Neuronal stem cell (in vitro differentiated cells): ENCODE results near the gene GPATCH8.

ENCODE experiments used
- DNase-seq: peaks from one replicate; pipeline ENCODE4 v3.0.0-alpha.2; 2013; ENCODE audit warnings: low spot score
- H2AFZ ChIP-seq: one replicate; pipeline ENCODE4 v1.6.1; 2013; ENCODE audit warnings: mild to moderate bottlenecking, low read length, inconsistent platforms
- H2AK5ac ChIP-seq: 2 replicates; pipeline ENCODE4 v1.6.1; 2013; ENCODE audit warnings: low read depth, mild to moderate bottlenecking, inconsistent platforms, low read length, moderate library complexity, mixed read lengths
- H2BK120ac ChIP-seq: 2 replicates; pipeline ENCODE4 v1.6.1; 2013; ENCODE audit warnings: low read depth, mild to moderate bottlenecking, inconsistent platforms, low read length, moderate library complexity, mixed read lengths
- H2BK12ac ChIP-seq: one replicate; pipeline ENCODE4 v1.6.1; 2013; ENCODE audit warnings: low read length, inconsistent platforms
- H2BK15ac ChIP-seq: 2 replicates; pipeline ENCODE4 v1.6.1; 2013; ENCODE audit warnings: mild to moderate bottlenecking, low read length, inconsistent platforms, mixed read lengths
- H2BK5ac ChIP-seq: one replicate; pipeline ENCODE4 v1.6.1; 2013; ENCODE audit warnings: inconsistent platforms, mild to moderate bottlenecking, low read length, moderate library complexity
- H3K14ac ChIP-seq: one replicate; pipeline ENCODE4 v1.6.1; 2013; ENCODE audit warnings: low read length, inconsistent platforms
- H3K18ac ChIP-seq: 2 replicates; pipeline ENCODE4 v1.6.1; 2013; ENCODE audit warnings: low read length, inconsistent platforms
- H3K23ac ChIP-seq: 2 replicates; pipeline ENCODE4 v1.6.1; 2013; ENCODE audit warnings: low read depth, mild to moderate bottlenecking, mixed read lengths, low read length, inconsistent platforms; ENCODE audit not compliant: poor library complexity
- H3K27ac ChIP-seq: replicated peaks from 3 replicates; pipeline ENCODE4 v1.5.1; 2013; ENCODE audit warnings: low read length, inconsistent platforms
- H3K27me3 ChIP-seq, 3 experiments: 2 replicates each; pipeline ENCODE4 v1.6.1; 2013; ENCODE audit warnings: low read length in 3 of 3, mild to moderate bottlenecking in 2 of 3, inconsistent platforms in 1 of 3, low read depth in 1 of 3, mixed read lengths in 1 of 3, moderate library complexity in 1 of 3; ENCODE audit not compliant: control insufficient read depth in 3 of 3, insufficient read depth in 3 of 3
- H3K36me3 ChIP-seq, 2 donors: replicated peaks in 1 of 2; 2 replicates each; pipeline ENCODE4 v1.6.1; 2013; ENCODE audit warnings: low read length in 2 of 2; ENCODE audit not compliant: control insufficient read depth in 2 of 2, insufficient read depth in 2 of 2
- H3K4ac ChIP-seq: 2 replicates; pipeline ENCODE4 v1.6.1; 2013; ENCODE audit warnings: inconsistent platforms, mild to moderate bottlenecking, low read length, moderate library complexity
- H3K4me1 ChIP-seq, 2 donors: 1 replicate in 1 of 2; 2 replicates in 1 of 2; pipeline ENCODE4 v1.6.1; 2013; ENCODE audit warnings: low read length in 2 of 2, low read depth in 1 of 2; ENCODE audit not compliant: control insufficient read depth in 2 of 2, insufficient read depth in 1 of 2
- H3K4me2 ChIP-seq: one replicate; pipeline ENCODE4 v1.6.1; 2013; ENCODE audit warnings: mild to moderate bottlenecking, low read length, inconsistent platforms; ENCODE audit not compliant: insufficient read depth, poor library complexity, severe bottlenecking
- H3K4me3 ChIP-seq, 2 donors: 2 replicates each; pipeline ENCODE4 v1.5.1; 2013; ENCODE audit warnings: low read length in 2 of 2, mild to moderate bottlenecking in 2 of 2, inconsistent platforms in 1 of 2, moderate library complexity in 1 of 2
- H3K79me1 ChIP-seq: one replicate; pipeline ENCODE4 v1.6.1; 2013; ENCODE audit warnings: low read depth, mild to moderate bottlenecking, inconsistent platforms, low read length, moderate library complexity
- H3K9ac ChIP-seq: one replicate; pipeline ENCODE4 v1.6.1; 2013; ENCODE audit warnings: mild to moderate bottlenecking, low read depth, low read length, inconsistent platforms; ENCODE audit not compliant: poor library complexity
- H3K9me3 ChIP-seq, 2 donors: replicated peaks in 1 of 2; 2 replicates each; pipeline versions ENCODE3 to v1.6.1; 2013; ENCODE audit warnings: low read length in 2 of 2, mild to moderate bottlenecking in 2 of 2, inconsistent platforms in 1 of 2, low read depth in 1 of 2, mixed read lengths in 1 of 2, moderate library complexity in 1 of 2; ENCODE audit not compliant: control insufficient read depth in 2 of 2, insufficient read depth in 1 of 2
- H4K8ac ChIP-seq: one replicate; pipeline ENCODE4 v1.6.1; 2013; ENCODE audit warnings: low read depth, mild to moderate bottlenecking, inconsistent platforms, low read length, moderate library complexity
- H4K91ac ChIP-seq: one replicate; pipeline ENCODE4 v1.6.1; 2013; ENCODE audit warnings: low read length, low read depth, mild to moderate bottlenecking, inconsistent platforms; ENCODE audit not compliant: poor library complexity
- WGBS, 2 donors: extraction: QIAGEN DNeasy Blood & Tissue Kit; methylation state at CpG; one replicate each; pipeline ENCODE4 v1.1.7; 2013; ENCODE audit warnings: missing lambda C conversion rate in 2 of 2, mixed read lengths in 1 of 2; ENCODE audit not compliant: insufficient read length in 2 of 2, insufficient replicate concordance in 1 of 2; ENCODE audit errors: extremely low coverage in 2 of 2; 5-methylcytosine and 5-hydroxymethylcytosine counted together

The GPATCH8 gene

GRCh38 chr17:44417553-44417952 lies 85.7 kb downstream of the GPATCH8 start:
- no peak overlapping the region for H2BK120ac ChIP-seq
- no peak overlapping the region for H4K8ac ChIP-seq
- H3K79me1 ChIP-seq, result no peaks in the 10 kb centered on the region
- H2BK15ac ChIP-seq, result no peak overlapping the region
- H3K4me1 ChIP-seq, result no peaks in the 10 kb centered on the region
- peaks cover 0 to 8% of the 10 kb centered on the region in 2 donors for H3K9me3 ChIP-seq
- H3K23ac ChIP-seq, result no peak overlapping the region
- H3K4me3 ChIP-seq, result no peak overlapping the region
- no peak overlapping the region for H3K18ac ChIP-seq
- H2BK12ac ChIP-seq, result no peak overlapping the region
- H3K4ac ChIP-seq, result no peak overlapping the region
- no peak overlapping the region for H2AFZ ChIP-seq
- peaks cover 11 to 82% of the 10 kb centered on the region in 2 donors for H3K36me3 ChIP-seq
- no CpG with 5 or more reads among the region's 2 CpGs for WGBS, 2 donors
- H3K14ac ChIP-seq, result no peak overlapping the region
- no peak overlapping the region for H3K9ac ChIP-seq
- H2BK5ac ChIP-seq, result no peak overlapping the region
- H3K27ac ChIP-seq, result no peak overlapping the region
- no peak overlapping the region for H2AK5ac ChIP-seq
- H4K91ac ChIP-seq, result no peak overlapping the region
- no peak overlapping the region for H3K4me2 ChIP-seq
- no peak for DNase-seq
- H3K27me3 ChIP-seq, result no peaks in the 10 kb centered on the region

GRCh38 chr17:44416558-44417289 lies 86.5 kb downstream of the GPATCH8 start:
- no peak overlapping the region for H3K27ac ChIP-seq
- no peak overlapping the region for H4K91ac ChIP-seq
- H2BK12ac ChIP-seq, result no peak overlapping the region
- no peaks in the 10 kb centered on the region for H3K27me3 ChIP-seq
- H3K9me3 ChIP-seq, result peaks cover 0 to 8% of the 10 kb centered on the region in 2 donors
- no peak overlapping the region for H2BK5ac ChIP-seq
- no peak overlapping the region for H2AFZ ChIP-seq
- H3K4me3 ChIP-seq, result no peak overlapping the region
- H3K36me3 ChIP-seq, result peaks cover 9 to 76% of the 10 kb centered on the region in 2 donors
- no peaks in the 10 kb centered on the region for H3K4me1 ChIP-seq
- H3K23ac ChIP-seq, result no peak overlapping the region
- DNase-seq, result no peak
- no CpG with 5 or more reads among the region's 2 CpGs for WGBS, 2 donors
- H2AK5ac ChIP-seq, result no peak overlapping the region
- H3K18ac ChIP-seq, result no peak overlapping the region
- H3K14ac ChIP-seq, result no peak overlapping the region
- no peak overlapping the region for H3K4me2 ChIP-seq
- no peak overlapping the region for H3K9ac ChIP-seq
- no peak overlapping the region for H2BK120ac ChIP-seq
- H3K79me1 ChIP-seq, result no peaks in the 10 kb centered on the region
- no peak overlapping the region for H3K4ac ChIP-seq
- no peak overlapping the region for H4K8ac ChIP-seq
- H2BK15ac ChIP-seq, result no peak overlapping the region

GRCh38 chr17:44414394-44415155 lies 88.6 kb downstream of the GPATCH8 start:
- Histone ChIP-seq H3K18ac (no peak overlapping the region), H3K4ac (no peak overlapping the region), H2BK12ac (no peak overlapping the region), H2BK120ac (no peak overlapping the region), H3K79me1 (no peaks in the 10 kb centered on the region), H3K4me2 (no peak overlapping the region), H3K4me1 (no peaks in the 10 kb centered on the region), H3K27me3 (no peaks in the 10 kb centered on the region), H3K36me3 (peaks cover 7 to 67% of the 10 kb centered on the region in 2 donors), H3K9me3 (peaks cover 0 to 8% of the 10 kb centered on the region in 2 donors), H2AFZ (no peak overlapping the region), H3K4me3 (no peak overlapping the region), H2BK15ac (no peak overlapping the region), H3K27ac (no peak overlapping the region), H3K23ac (no peak overlapping the region), H4K8ac (no peak overlapping the region), H3K9ac (no peak overlapping the region), H2AK5ac (no peak overlapping the region), H3K14ac (no peak overlapping the region), H4K91ac (no peak overlapping the region), H2BK5ac (no peak overlapping the region)
- no peak for DNase-seq
- no CpG with 5 or more reads among the region's 1 CpG for WGBS, 2 donors

GRCh38 chr17:44409309-44410028 lies 93.7 kb downstream of the GPATCH8 start:
- Histone ChIP-seq H2BK120ac (no peak overlapping the region), H3K36me3 (peaks cover 2 to 42% of the 10 kb centered on the region in 2 donors), H2AFZ (no peak overlapping the region), H3K23ac (no peak overlapping the region), H3K4me3 (no peak overlapping the region), H3K4me1 (no peaks in the 10 kb centered on the region), H3K14ac (no peak overlapping the region), H3K79me1 (no peaks in the 10 kb centered on the region), H3K4me2 (no peak overlapping the region), H3K27me3 (no peaks in the 10 kb centered on the region), H3K4ac (no peak overlapping the region), H3K18ac (no peak overlapping the region), H2BK5ac (no peak overlapping the region), H2BK15ac (no peak overlapping the region), H3K9me3 (no peaks in the 10 kb centered on the region), H2AK5ac (no peak overlapping the region), H2BK12ac (no peak overlapping the region), H4K8ac (no peak overlapping the region), H4K91ac (no peak overlapping the region), H3K27ac (no peak overlapping the region), H3K9ac (no peak overlapping the region)
- no CpG with 5 or more reads among the region's 7 CpGs for WGBS, 2 donors
- DNase-seq, result no peak
